ENCODE results near the gene TTLL3. TPM values are rescaled to one million over a fixed set of nuclear protein-coding genes. Genes with fewer than 3 reads are reported as not detected.
"Not testable (repeated sequence)": the region's sequence is repeated elsewhere in the genome, so short reads cannot be mapped to it uniquely, and the experiment has no call there.

TTLL3 gene
- total and polyA plus RNA-seq, 2 donors = 10.4 to 84.0 TPM

DNA sequence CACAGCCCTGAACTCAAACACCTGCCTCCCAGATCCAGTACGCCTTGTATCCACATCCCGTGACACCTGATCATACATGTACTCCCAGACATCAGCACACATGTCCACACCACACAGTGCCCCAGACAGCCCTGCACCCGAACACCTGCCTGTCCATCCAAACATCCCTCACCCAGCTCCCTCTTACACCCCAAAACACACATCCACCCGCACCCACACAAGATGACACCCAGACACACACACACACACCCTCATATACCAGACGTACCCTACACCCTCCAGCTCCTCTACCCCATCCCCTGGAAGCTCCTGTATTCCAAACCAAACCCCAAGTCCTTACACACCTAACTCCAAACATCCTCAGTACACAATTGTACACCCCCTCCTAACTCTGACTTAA lies 41.0 kb upstream of the TTLL3 start:
- no peak for DNase-seq (ENCODE audit: low read depth in 6 of 9, low spot score in 9 of 9)
- Histone ChIP-seq H3K4me1 (ENCODE audit: control insufficient read depth in 2 of 2, insufficient read depth in 2 of 2, low read length in 2 of 2) (peaks cover 7 to 19% of the 10 kb centered on the region in 2 donors), H3K4me3 (ENCODE audit: low read length in 2 of 2) (peak overlapping the region in 1 of 2 donors; percentile 27), H3K27ac (ENCODE audit: low read depth in 1 of 2, low read length in 1 of 2) (no peak overlapping the region), H3K9me3 (ENCODE audit: control insufficient read depth in 2 of 2, insufficient read depth in 1 of 2, low read length in 1 of 2) (peaks cover 0 to 7% of the 10 kb centered on the region in 2 donors), H3K27me3 (ENCODE audit: control insufficient read depth in 2 of 2, insufficient read depth in 1 of 2, low read length in 1 of 2) (peaks cover 0 to 17% of the 10 kb centered on the region in 2 donors), H3K36me3 (ENCODE audit: control insufficient read depth in 2 of 2, insufficient read depth in 2 of 2, low read length in 1 of 2) (no peaks in the 10 kb centered on the region)
- 93% methylated on average over 5 of the region's 5 CpGs for WGBS

GRCh38 chr3:9769426-9770275 lies 40.4 kb upstream of the TTLL3 start, which contains the start of gene CAMK1:
CAMK1 (minus strand) TSS chr3:9769947; CDS start chr3:9767749, 2,198 bp downstream.
- Histone ChIP-seq H3K9me3 (ENCODE audit: control insufficient read depth in 2 of 2, insufficient read depth in 1 of 2, low read length in 1 of 2) (peaks cover 0 to 7% of the 10 kb centered on the region in 2 donors), H3K36me3 (ENCODE audit: control insufficient read depth in 2 of 2, insufficient read depth in 2 of 2, low read length in 1 of 2) (no peaks in the 10 kb centered on the region), H3K27ac (ENCODE audit: low read depth in 1 of 2, low read length in 1 of 2) (peak within 1 kb of the TSS in 1 of 2 donors; percentile 47), H3K4me1 (ENCODE audit: control insufficient read depth in 2 of 2, insufficient read depth in 2 of 2, low read length in 2 of 2) (peaks cover 7 to 19% of the 10 kb centered on the region in 2 donors), H3K4me3 (ENCODE audit: low read length in 2 of 2) (peak within 1 kb of the TSS; percentile 30 to 34), H3K27me3 (ENCODE audit: control insufficient read depth in 2 of 2, insufficient read depth in 1 of 2, low read length in 1 of 2) (peaks cover 0 to 17% of the 10 kb centered on the region in 2 donors)
- peak in 3 of 9 donors; percentile 24 to 57 (median 34) for DNase-seq (ENCODE audit: low read depth in 6 of 9, low spot score in 9 of 9)
- 17% methylated on average over 49 of the region's 49 CpGs for WGBS

GRCh38 chr3:9770276-9770812 lies 39.7 kb upstream of the TTLL3 start:
- DNase-seq (ENCODE audit: low read depth in 6 of 9, low spot score in 9 of 9) = no peak
- no peaks in the 10 kb centered on the region for H3K36me3 ChIP-seq (ENCODE audit: control insufficient read depth in 2 of 2, insufficient read depth in 2 of 2, low read length in 1 of 2)
- WGBS = 38% methylated on average over 15 of the region's 15 CpGs
- peaks cover 7 to 19% of the 10 kb centered on the region in 2 donors for H3K4me1 ChIP-seq (ENCODE audit: control insufficient read depth in 2 of 2, insufficient read depth in 2 of 2, low read length in 2 of 2)
- peaks cover 0 to 17% of the 10 kb centered on the region in 2 donors for H3K27me3 ChIP-seq (ENCODE audit: control insufficient read depth in 2 of 2, insufficient read depth in 1 of 2, low read length in 1 of 2)
- H3K27ac ChIP-seq (ENCODE audit: low read depth in 1 of 2, low read length in 1 of 2) = no peak overlapping the region
- H3K9me3 ChIP-seq (ENCODE audit: control insufficient read depth in 2 of 2, insufficient read depth in 1 of 2, low read length in 1 of 2) = peaks cover 0 to 7% of the 10 kb centered on the region in 2 donors
- H3K4me3 ChIP-seq (ENCODE audit: low read length in 2 of 2) = peak overlapping the region; percentile 30 to 34

DNA sequence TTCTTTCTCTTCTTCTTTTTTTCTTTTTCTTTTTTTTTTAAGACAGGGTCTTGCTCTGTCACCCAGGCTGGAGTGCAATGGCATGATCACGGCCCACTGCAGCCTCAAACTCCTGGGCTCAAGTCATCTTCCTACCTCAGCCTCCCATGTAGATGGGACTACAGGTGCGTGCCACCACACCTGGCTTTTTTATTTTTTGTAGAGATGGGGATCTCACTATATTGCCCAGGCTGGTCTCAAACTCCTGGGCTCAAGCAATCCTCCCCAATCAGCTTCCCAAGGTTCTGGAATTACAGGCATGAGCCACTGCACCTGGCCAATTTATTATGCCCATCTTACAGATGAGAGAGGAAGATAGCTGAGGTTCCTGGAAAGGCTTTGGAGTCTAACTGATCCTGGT lies 39.1 kb upstream of the TTLL3 start:
- Histone ChIP-seq H3K4me1 (ENCODE audit: control insufficient read depth in 2 of 2, insufficient read depth in 2 of 2, low read length in 2 of 2) (peaks cover 7 to 19% of the 10 kb centered on the region in 2 donors), H3K27me3 (ENCODE audit: control insufficient read depth in 2 of 2, insufficient read depth in 1 of 2, low read length in 1 of 2) (peaks cover 0 to 17% of the 10 kb centered on the region in 2 donors)
- WGBS = 95% methylated on average over 2 of the region's 2 CpGs
- H3K4me3 ChIP-seq (ENCODE audit: low read length in 2 of 2); DNase-seq (ENCODE audit: low read depth in 6 of 9, low spot score in 9 of 9); H3K27ac ChIP-seq (ENCODE audit: low read depth in 1 of 2, low read length in 1 of 2); H3K36me3 ChIP-seq (ENCODE audit: control insufficient read depth in 2 of 2, insufficient read depth in 2 of 2, low read length in 1 of 2); H3K9me3 ChIP-seq (ENCODE audit: control insufficient read depth in 2 of 2, insufficient read depth in 1 of 2, low read length in 1 of 2): not testable (repeated sequence)

DNA sequence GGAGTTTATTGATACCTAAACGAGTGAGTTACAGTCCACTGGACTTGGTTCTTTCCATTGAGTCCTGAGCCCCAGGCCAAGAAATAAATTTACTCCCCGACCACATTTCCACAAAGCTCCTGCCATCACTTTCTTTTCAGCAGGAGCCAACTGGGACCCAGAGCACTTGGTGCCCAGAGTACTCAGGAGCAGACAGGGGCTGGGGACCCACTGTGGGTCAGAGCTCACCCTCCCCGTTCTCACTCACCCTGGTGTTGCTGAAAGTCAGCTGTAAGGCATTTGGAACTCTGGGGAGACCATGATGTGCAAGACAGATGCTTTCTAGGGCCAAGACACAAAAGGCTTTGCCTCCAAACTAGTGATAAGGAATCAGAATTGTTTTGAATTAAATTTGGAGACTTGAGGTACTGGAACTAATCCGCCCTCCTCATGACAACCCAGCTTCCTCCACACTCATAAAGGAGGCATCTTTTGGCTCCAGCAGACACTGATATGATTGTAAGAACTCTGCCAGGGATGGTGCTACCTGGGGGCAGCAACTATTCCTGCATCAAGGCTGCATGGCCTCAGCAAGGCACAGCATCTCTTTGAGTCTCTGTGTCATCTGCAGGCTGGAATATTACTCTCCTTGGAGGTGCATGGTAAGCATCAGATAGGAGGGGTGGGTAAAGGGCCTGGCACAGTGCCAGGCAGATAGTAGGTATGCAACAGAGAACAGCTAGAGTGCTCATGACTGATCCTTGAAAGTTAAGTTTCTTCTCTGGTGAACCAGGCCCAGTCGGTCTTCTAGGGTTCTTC lies 33.0 kb upstream of the TTLL3 start:
- no peak for DNase-seq (ENCODE audit: low read depth in 6 of 9, low spot score in 9 of 9)
- 78% methylated on average over 5 of the region's 5 CpGs for WGBS
- H3K4me3 ChIP-seq (ENCODE audit: low read length in 2 of 2) = no peak overlapping the region
- H3K36me3 ChIP-seq (ENCODE audit: control insufficient read depth in 2 of 2, insufficient read depth in 2 of 2, low read length in 1 of 2) = peaks cover 16 to 20% of the 10 kb centered on the region in 2 donors
- H3K4me1 ChIP-seq (ENCODE audit: control insufficient read depth in 2 of 2, insufficient read depth in 2 of 2, low read length in 2 of 2) = peaks cover 27 to 42% of the 10 kb centered on the region in 2 donors
- no peaks in the 10 kb centered on the region for H3K27me3 ChIP-seq (ENCODE audit: control insufficient read depth in 2 of 2, insufficient read depth in 1 of 2, low read length in 1 of 2)
- no peaks in the 10 kb centered on the region for H3K9me3 ChIP-seq (ENCODE audit: control insufficient read depth in 2 of 2, insufficient read depth in 1 of 2, low read length in 1 of 2)
- H3K27ac ChIP-seq (ENCODE audit: low read depth in 1 of 2, low read length in 1 of 2) = no peak overlapping the region

DNA sequence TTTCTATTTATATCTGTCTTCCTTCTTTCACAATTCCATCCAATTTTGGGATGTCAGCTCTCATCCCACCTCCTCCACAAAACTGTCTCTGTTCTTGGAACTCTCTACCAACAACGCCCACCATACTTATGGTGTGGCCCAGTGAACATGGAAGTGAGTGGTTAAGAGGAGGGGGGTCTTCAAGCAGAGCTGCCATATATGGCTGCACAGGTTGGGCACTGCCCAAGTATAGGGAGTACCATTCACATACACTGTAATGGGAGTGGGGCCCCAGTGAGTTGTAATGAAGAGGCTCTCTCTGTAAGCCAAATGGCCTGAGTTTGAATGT lies 32.4 kb upstream of the TTLL3 start:
- WGBS = 98% methylated on average over 1 of the region's 1 CpG
- no peak for DNase-seq (ENCODE audit: low read depth in 6 of 9, low spot score in 9 of 9)
- Histone ChIP-seq H3K27ac (ENCODE audit: low read depth in 1 of 2, low read length in 1 of 2) (peak overlapping the region in 1 of 2 donors; percentile 37), H3K4me1 (ENCODE audit: control insufficient read depth in 2 of 2, insufficient read depth in 2 of 2, low read length in 2 of 2) (peaks cover 27 to 44% of the 10 kb centered on the region in 2 donors), H3K9me3 (ENCODE audit: control insufficient read depth in 2 of 2, insufficient read depth in 1 of 2, low read length in 1 of 2) (no peaks in the 10 kb centered on the region), H3K4me3 (ENCODE audit: low read length in 2 of 2) (no peak overlapping the region), H3K27me3 (ENCODE audit: control insufficient read depth in 2 of 2, insufficient read depth in 1 of 2, low read length in 1 of 2) (no peaks in the 10 kb centered on the region), H3K36me3 (ENCODE audit: control insufficient read depth in 2 of 2, insufficient read depth in 2 of 2, low read length in 1 of 2) (peaks cover 22 to 26% of the 10 kb centered on the region in 2 donors)

DNA sequence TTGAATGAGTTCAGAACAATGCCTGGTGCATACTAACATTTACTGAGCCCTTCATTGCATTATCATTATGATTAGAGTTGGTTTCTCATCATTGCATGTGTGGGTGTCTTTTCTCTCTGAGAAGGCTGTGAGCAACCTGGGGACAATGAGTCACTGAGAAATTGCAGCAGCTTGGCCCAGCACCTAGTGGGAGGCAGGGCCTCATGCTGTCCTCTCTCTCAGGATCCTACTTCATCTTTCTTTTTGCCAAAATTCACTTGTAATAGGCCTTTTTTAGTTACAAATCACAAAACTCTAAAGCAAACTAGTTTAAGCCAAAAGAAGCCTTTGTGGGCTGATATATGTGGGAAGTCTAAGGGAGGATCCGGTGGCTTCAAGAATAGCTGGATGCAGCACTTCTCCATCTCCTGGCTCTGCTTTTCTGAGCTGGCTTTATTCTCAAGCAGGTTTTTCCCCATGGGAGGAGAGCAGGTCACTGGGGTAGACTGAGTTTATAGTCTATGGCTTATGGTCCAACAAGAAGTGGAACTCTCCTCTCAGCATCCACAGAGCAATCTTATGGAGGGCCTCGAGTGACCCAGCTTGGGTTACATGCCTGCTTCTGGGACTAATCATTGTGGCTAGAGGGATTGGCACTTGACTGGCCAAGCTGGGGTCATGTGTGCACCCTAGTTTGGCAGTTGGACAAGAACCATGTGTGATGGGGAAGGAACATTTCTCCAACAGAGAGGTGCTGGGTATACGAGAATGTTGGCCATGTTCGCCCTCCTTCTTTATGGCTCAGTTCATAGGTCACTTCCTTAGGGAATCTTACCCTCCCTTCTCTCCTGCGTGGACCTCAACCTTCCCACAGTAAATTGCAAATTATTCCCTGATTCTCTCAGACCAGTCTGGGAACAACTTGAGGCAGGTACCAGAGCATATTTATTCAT lies 31.7 kb upstream of the TTLL3 start:
- Histone ChIP-seq H3K27me3 (ENCODE audit: control insufficient read depth in 2 of 2, insufficient read depth in 1 of 2, low read length in 1 of 2) (no peaks in the 10 kb centered on the region), H3K4me3 (ENCODE audit: low read length in 2 of 2) (no peak overlapping the region), H3K36me3 (ENCODE audit: control insufficient read depth in 2 of 2, insufficient read depth in 2 of 2, low read length in 1 of 2) (peaks cover 25 to 29% of the 10 kb centered on the region in 2 donors), H3K9me3 (ENCODE audit: control insufficient read depth in 2 of 2, insufficient read depth in 1 of 2, low read length in 1 of 2) (no peaks in the 10 kb centered on the region), H3K27ac (ENCODE audit: low read depth in 1 of 2, low read length in 1 of 2) (no peak overlapping the region), H3K4me1 (ENCODE audit: control insufficient read depth in 2 of 2, insufficient read depth in 2 of 2, low read length in 2 of 2) (peaks cover 27 to 44% of the 10 kb centered on the region in 2 donors)
- no peak for DNase-seq (ENCODE audit: low read depth in 6 of 9, low spot score in 9 of 9)
- WGBS = 95% methylated on average over 5 of the region's 5 CpGs

DNA sequence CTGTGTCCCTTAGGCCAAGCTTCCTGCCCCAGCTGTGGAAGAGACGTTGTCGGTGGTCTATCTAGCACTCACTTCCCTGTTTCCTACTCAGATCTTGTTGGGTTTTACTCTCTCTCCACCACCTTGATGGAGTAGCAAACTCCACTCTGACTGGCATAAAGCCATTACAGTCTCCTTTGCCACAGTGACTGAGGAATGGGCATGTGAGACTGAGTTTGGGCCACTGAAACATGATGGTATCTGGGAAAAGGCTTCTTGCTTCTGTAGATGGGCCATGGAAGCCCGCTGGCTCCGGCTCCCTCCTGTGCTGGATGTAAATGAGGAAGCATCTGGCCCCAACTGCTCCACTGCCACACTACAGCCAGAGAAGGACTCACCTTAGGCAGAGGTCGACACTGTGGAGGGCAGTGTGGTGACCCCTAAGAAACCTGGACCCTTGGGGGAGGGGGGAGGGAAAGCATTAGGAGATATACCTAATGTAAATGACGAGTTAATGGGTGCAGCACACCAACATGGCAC lies 30.9 kb upstream of the TTLL3 start:
- Histone ChIP-seq H3K9me3 (ENCODE audit: control insufficient read depth in 2 of 2, insufficient read depth in 1 of 2, low read length in 1 of 2) (no peaks in the 10 kb centered on the region), H3K36me3 (ENCODE audit: control insufficient read depth in 2 of 2, insufficient read depth in 2 of 2, low read length in 1 of 2) (peaks cover 31 to 36% of the 10 kb centered on the region in 2 donors), H3K27ac (ENCODE audit: low read depth in 1 of 2, low read length in 1 of 2) (no peak overlapping the region), H3K4me3 (ENCODE audit: low read length in 2 of 2) (no peak overlapping the region), H3K4me1 (ENCODE audit: control insufficient read depth in 2 of 2, insufficient read depth in 2 of 2, low read length in 2 of 2) (peaks cover 27 to 44% of the 10 kb centered on the region in 2 donors), H3K27me3 (ENCODE audit: control insufficient read depth in 2 of 2, insufficient read depth in 1 of 2, low read length in 1 of 2) (no peaks in the 10 kb centered on the region)
- no peak for DNase-seq (ENCODE audit: low read depth in 6 of 9, low spot score in 9 of 9)
- 32% methylated on average over 6 of the region's 6 CpGs for WGBS

Measured in thymus (tissue), 11 donors.